Astrocyte of the spinal cord (primary cell): ENCODE results near the gene METTL21C.

Source experiments
- DNase-seq: peaks from one replicate; pipeline ENCODE4 v3.0.0; 2011; ENCODE audit warnings: low read depth, low spot score
- H3K4me3 ChIP-seq: 2 replicates; pipeline ENCODE4 v1.5.1; 2011; ENCODE audit warnings: low read depth, mild to moderate bottlenecking, low read length, moderate library complexity
- in situ Hi-C: cut with HindIII; loops from 2 replicates; pipeline ENCODE4 v1.10.0; 2017; ENCODE audit warnings: low sequenced_read_pairs
- TF ChIP-seq, protein P1 (sequence below): IDR thresholded peaks from 2 replicates; pipeline ENCODE4 v1.5.1; 2012; ENCODE audit warnings: low read depth, mild to moderate bottlenecking, low read length, inconsistent platforms

The METTL21C gene

DNA sequence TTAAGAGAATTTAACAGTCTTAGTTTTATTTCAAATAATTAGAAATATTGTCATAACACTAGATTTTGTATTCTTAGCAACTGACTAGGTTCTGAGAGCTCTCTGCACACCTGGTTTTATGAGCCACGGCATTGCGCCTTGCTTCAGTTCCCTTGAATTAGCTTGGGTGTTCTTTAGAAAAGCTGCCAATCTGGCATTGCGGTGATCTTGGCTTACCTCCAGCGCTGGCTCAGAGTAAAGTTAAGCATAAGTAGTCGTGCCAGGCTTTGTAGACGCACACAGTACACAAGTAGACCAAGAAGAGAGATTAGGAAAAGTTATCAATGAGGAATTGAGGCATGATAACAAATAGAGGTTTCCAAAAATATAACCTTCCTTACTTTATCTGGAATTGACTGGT, 52.4 kb downstream of the METTL21C start:
- in situ Hi-C loops = no loop called here
- DNase-seq = peak; percentile 20
- TF ChIP-seq, protein P1, sequence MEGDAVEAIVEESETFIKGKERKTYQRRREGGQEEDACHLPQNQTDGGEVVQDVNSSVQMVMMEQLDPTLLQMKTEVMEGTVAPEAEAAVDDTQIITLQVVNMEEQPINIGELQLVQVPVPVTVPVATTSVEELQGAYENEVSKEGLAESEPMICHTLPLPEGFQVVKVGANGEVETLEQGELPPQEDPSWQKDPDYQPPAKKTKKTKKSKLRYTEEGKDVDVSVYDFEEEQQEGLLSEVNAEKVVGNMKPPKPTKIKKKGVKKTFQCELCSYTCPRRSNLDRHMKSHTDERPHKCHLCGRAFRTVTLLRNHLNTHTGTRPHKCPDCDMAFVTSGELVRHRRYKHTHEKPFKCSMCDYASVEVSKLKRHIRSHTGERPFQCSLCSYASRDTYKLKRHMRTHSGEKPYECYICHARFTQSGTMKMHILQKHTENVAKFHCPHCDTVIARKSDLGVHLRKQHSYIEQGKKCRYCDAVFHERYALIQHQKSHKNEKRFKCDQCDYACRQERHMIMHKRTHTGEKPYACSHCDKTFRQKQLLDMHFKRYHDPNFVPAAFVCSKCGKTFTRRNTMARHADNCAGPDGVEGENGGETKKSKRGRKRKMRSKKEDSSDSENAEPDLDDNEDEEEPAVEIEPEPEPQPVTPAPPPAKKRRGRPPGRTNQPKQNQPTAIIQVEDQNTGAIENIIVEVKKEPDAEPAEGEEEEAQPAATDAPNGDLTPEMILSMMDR = no peak
- no peak overlapping the region for H3K4me3 ChIP-seq

DNA sequence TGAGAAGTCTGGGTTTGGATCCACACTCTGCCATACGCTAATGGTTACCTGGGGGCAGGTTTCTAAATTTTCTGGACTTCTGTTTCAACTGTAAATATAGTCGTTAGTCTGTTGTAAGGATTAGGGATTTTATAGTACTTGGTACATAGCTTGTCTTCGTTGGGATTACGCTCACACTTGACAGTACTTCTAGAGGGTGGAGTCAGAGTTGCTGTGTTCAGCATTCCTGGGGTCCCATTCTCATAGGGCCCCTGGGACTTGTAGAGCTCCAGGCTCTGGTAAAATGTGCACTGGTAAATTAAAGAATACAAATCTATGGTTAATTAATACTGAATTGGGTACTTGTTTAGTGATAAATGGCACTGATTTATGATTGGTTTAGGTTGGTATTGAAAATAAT, 52.8 kb downstream of the METTL21C start:
- no peak overlapping the region for H3K4me3 ChIP-seq
- TF ChIP-seq, protein P1 = no peak
- in situ Hi-C loops = no loop called here
- DNase-seq = no peak

DNA sequence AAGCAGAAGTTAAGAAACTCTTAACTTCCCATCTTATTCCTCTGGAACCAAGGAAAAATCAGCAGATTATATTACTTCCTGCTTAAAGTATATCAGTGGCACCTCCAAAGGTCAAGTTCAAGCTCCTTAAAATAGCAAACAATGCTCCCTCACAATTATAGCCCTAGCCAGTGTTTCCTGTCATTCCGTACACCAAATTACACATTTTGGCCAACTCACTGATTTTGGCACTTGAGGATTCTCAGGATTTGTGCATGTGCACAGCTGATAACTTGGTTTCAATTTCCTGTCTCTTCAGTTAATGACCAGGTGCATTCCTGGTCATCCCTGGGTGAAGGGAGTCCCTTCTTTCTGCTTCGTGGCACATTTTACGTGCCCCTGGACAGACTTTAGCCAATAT, 56.1 kb downstream of the METTL21C start:
- in situ Hi-C loops = no loop called here
- no peak for DNase-seq
- TF ChIP-seq, protein P1 = no peak
- H3K4me3 ChIP-seq = no peak overlapping the region
